GM18526 (cell line): ENCODE measurements around the gene DUX4.
"Not testable (repeated sequence)": the region's sequence is repeated elsewhere in the genome, so short reads cannot be mapped to it uniquely, and the experiment has no call there.

Source experiments
- POLR2A ChIP-seq: IDR thresholded peaks from 3 replicates; pipeline ENCODE4 v1.6.1; 2011; ENCODE audit not compliant: insufficient read length; ENCODE audit errors: extremely low read depth

DUX4 gene

DNA sequence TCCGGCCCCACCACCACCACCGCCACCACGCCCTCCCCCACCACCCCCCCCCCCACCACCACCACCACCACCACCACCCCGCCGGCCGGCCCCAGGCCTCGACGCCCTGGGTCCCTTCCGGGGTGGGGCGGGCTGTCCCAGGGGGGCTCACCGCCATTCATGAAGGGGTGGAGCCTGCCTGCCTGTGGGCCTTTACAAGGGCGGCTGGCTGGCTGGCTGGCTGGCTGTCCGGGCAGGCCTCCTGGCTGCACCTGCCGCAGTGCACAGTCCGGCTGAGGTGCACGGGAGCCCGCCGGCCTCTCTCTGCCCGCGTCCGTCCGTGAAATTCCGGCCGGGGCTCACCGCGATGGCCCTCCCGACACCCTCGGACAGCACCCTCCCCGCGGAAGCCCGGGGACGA, at the start of gene DUX4:
Gene DUX4, plus strand, starts transcription at position 347 of the 400 bp plus-strand sequence. Its CDS starts 0 bp downstream, at position 347.
- not testable (repeated sequence) for TF ChIP-seq POLR2A
